Activated naive CD8-positive, alpha-beta T cell (primary cell): ENCODE data around the gene PKP1.

Experiments used
- H3K27ac Mint-ChIP-seq: one replicate; pipeline ENCODE4 v1.8.0; 2021; ENCODE audit warnings: mixed read lengths
- H3K27me3 Mint-ChIP-seq: one replicate; pipeline ENCODE4 v1.8.0; 2021; ENCODE audit warnings: mixed read lengths
- H3K36me3 Mint-ChIP-seq: one replicate; pipeline ENCODE4 v1.8.0; 2021; ENCODE audit warnings: mixed read lengths
- H3K4me1 Mint-ChIP-seq: one replicate; pipeline ENCODE4 v1.8.0; 2021; ENCODE audit warnings: low read depth, mixed read lengths
- H3K4me3 Mint-ChIP-seq: one replicate; pipeline ENCODE4 v1.8.0; 2021; ENCODE audit warnings: mild to moderate bottlenecking, mixed read lengths
- H3K9me3 Mint-ChIP-seq: one replicate; pipeline ENCODE4 v1.8.0; 2021; ENCODE audit warnings: low read depth, mixed read lengths

The PKP1 gene

DNA sequence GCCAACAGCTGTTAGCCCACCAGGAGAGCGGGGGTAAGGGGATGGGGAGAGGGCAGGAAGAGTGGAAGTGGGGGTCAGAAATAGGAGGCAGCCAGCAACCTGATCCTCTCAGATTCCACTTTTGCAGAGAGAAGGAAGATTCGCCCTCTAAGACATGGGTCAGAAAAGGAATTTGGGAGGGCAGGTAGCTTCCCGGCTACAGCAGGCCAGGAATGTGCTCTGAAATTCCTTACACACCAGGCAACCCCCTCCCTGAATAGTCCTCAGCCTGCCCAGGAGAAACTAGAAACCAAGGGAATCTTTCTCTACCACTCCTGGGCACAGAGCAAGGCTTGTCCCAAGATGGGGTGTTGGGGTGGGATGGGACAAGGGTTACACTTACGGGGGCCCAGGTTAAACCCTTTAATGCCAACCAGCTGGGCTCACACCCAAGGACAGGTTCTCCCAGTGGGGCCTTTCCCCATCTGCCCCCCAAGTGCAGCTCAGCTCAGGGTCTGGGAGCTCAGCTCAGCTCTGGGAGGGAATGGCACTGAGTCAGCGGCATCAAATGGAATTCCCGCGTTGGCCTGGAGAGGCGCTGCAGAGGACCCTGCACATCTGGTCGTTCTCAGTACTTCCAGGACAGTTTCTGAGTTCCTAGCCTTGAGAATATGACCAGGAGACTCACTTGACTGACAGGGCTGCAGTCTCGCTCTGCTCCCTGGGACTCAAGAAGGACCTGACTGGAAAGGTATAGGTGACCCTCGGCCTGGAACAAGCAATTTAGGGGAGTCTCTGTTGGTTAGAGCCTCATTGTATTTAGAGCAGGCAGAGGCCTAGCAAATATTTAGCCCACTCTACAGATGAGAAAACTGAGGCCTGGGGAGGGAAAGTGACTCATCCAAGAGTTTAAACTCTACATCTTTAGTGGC is 93.4 kb downstream of the PKP1 start:
- Mint-ChIP-seq H3K27me3 (no peaks in the 10 kb centered on the region), H3K36me3 (no peaks in the 10 kb centered on the region), H3K9me3 (no peaks in the 10 kb centered on the region), H3K4me1 (no peaks in the 10 kb centered on the region), H3K4me3 (no peak overlapping the region), H3K27ac (no peak overlapping the region)

DNA sequence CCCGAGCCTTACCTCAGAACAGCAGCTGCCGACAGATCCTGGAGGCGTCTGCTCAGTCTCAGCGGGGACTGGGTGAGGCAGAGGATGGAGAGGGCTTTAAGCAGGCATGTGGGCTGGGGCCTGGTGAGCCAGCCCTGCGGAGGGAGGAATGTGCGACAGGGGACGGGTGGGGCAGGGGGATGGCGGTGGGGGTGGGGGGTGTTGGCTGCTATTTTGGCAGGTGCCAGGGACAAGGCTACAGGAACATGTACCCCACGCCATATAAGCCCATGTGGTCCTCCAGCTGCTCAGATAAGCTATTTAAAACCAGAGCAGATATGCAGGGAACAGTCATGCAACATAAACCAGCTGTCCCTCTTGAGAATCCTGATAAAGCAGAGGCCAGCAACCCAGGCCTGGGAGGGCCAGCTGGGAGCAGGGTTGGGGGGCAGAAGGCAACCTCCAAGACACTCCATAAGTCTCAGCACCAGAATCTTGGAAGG is 94.3 kb downstream of the PKP1 start, which contains the start of gene TNNT2:
TSS of gene TNNT2 (minus strand) at position 70 of the 482 bp plus-strand sequence. CDS start 4,426 bp downstream, outside the sequence.
- Mint-ChIP-seq H3K4me1 (no peaks in the 10 kb centered on the region), H3K27ac (no peak within 1 kb of the TSS), H3K4me3 (no peak within 1 kb of the TSS), H3K27me3 (no peaks in the 10 kb centered on the region), H3K36me3 (no peaks in the 10 kb centered on the region), H3K9me3 (no peaks in the 10 kb centered on the region)

DNA sequence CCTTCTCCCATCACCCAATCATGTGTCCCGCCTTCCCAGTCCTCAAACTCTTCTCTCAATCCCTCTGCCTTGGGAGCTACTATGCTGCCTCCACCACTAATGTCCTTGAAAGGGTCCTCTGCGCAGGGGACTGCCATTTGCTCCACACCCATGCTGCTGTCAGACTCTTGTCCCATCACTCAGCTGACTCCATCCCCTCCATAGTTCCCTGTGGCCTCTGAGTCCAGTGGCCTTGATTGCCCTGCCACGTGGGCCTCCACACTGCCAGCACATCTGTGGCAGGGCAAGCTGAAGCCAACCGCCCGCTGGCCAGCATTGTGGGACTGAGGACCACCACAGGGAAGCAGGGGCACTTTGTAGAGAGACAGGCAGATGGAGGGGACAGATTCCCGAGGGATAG is 95.5 kb downstream of the PKP1 start:
- H3K27me3 Mint-ChIP-seq: peaks cover 1% of the 10 kb centered on the region
- H3K36me3 Mint-ChIP-seq: no peaks in the 10 kb centered on the region
- no peak overlapping the region for H3K27ac Mint-ChIP-seq
- no peaks in the 10 kb centered on the region for H3K9me3 Mint-ChIP-seq
- H3K4me1 Mint-ChIP-seq: no peaks in the 10 kb centered on the region
- H3K4me3 Mint-ChIP-seq: no peak overlapping the region

DNA sequence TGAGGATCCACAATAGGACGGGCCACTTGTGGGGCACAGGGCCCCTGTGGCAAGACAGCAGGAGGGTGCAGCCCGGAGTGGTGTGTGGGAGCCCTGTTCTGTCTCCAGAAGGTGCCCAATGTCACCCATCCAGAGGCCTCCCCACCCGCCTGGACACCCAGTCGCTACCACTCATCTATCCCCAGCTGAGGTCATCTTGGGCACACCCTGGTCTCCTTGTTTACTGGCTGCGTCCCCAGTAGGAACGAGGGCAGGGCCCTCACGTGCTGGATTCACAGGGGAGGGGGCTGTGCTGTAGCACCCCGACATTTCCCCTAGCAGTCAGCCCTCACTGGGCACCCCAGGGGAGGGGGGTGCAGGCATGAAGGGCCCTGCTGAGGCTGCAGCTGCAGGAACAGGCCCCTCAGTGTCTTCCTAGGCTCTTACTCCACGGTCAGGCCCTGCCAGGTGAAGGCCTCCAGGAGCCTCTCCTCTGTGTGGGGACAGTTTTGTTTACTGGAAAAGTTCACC is 96.5 kb downstream of the PKP1 start:
- Mint-ChIP-seq H3K27me3 (peaks cover 1% of the 10 kb centered on the region), H3K4me3 (no peak overlapping the region), H3K9me3 (no peaks in the 10 kb centered on the region)

DNA sequence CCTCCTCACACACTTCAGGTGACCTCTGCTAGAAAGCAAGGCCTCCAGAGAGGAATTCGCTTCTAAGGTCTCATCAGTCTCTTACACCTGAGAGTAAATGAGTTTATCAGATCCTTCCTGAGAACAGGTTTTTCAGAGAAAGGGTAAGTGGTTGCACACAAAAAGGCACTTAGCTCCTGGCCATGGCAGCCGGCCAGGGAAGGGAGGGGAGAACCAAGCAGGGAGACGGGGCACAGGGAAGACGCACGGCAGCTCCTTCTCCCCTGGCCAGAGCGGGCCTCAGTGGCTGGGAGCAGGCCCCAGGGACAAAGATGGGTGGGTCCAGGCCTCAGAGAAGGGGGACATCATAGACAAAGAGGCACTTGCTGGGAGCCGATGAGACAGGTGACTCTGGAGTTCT is 97.8 kb downstream of the PKP1 start:
- no peak overlapping the region for H3K27ac Mint-ChIP-seq
- H3K36me3 Mint-ChIP-seq: no peaks in the 10 kb centered on the region
- peaks cover 3% of the 10 kb centered on the region for H3K27me3 Mint-ChIP-seq
- H3K9me3 Mint-ChIP-seq: no peaks in the 10 kb centered on the region
- no peaks in the 10 kb centered on the region for H3K4me1 Mint-ChIP-seq
- no peak overlapping the region for H3K4me3 Mint-ChIP-seq

More for the DNA sequence above, 96.5 kb downstream of the PKP1 start:
- Mint-ChIP-seq H3K36me3 (no peaks in the 10 kb centered on the region), H3K27ac (no peak overlapping the region), H3K4me1 (no peaks in the 10 kb centered on the region)
